Duodenal mucosa (tissue), 2 donors: ENCODE data around the gene ABHD14A.

Experiments used
- H3K27ac ChIP-seq: one replicate; pipeline ENCODE4 v1.7.0; 2013; ENCODE audit warnings: low read depth, low read length
- H3K27me3 ChIP-seq, 2 donors: one replicate each; pipeline ENCODE4 v1.7.0; 2013; ENCODE audit warnings: low read length in 2 of 2, control low read depth in 1 of 2; ENCODE audit not compliant: insufficient read depth in 2 of 2, control insufficient read depth in 1 of 2
- H3K36me3 ChIP-seq, 2 donors: one replicate each; pipeline ENCODE4 v1.7.0; 2013; ENCODE audit warnings: low read length in 2 of 2, control low read depth in 1 of 2; ENCODE audit not compliant: insufficient read depth in 2 of 2, control insufficient read depth in 1 of 2
- H3K4me1 ChIP-seq, 2 donors: one replicate each; pipeline ENCODE4 v1.7.0; 2013; ENCODE audit warnings: low read length in 2 of 2, control low read depth in 1 of 2; ENCODE audit not compliant: insufficient read depth in 2 of 2, control insufficient read depth in 1 of 2
- H3K4me3 ChIP-seq, 2 donors: one replicate each; pipeline ENCODE4 v1.7.0; 2013; ENCODE audit warnings: low read length in 2 of 2, low read depth in 1 of 2
- H3K9ac ChIP-seq, 2 donors: one replicate each; pipeline ENCODE4 v1.7.0; 2013; ENCODE audit warnings: low read length in 2 of 2, low read depth in 1 of 2
- H3K9me3 ChIP-seq, 2 donors: one replicate each; pipeline ENCODE4 v1.7.0; 2013; ENCODE audit warnings: low read length in 2 of 2, control low read depth in 1 of 2; ENCODE audit not compliant: control insufficient read depth in 1 of 2

The ABHD14A gene

GRCh38 chr3:52007291-52007690, 32.4 kb downstream of the ABHD14A start:
- Histone ChIP-seq H3K27ac (no peak overlapping the region), H3K27me3 (no peaks in the 10 kb centered on the region), H3K4me3 (no peak overlapping the region), H3K4me1 (peaks cover 9 to 16% of the 10 kb centered on the region in 2 donors), H3K9me3 (no peaks in the 10 kb centered on the region), H3K9ac (no peak overlapping the region), H3K36me3 (no peaks in the 10 kb centered on the region)

- no peaks in the 10 kb centered on the region for H3K27me3 ChIP-seq
- peaks cover 9 to 14% of the 10 kb centered on the region in 2 donors for H3K4me1 ChIP-seq
- no peaks in the 10 kb centered on the region for H3K9me3 ChIP-seq
- H3K27ac ChIP-seq: no peak overlapping the region
- no peak overlapping the region for H3K9ac ChIP-seq
- H3K36me3 ChIP-seq: no peaks in the 10 kb centered on the region
- no peak overlapping the region for H3K4me3 ChIP-seq
Measured at GRCh38 chr3:52010431-52010830, 35.6 kb downstream of the ABHD14A start.

- Histone ChIP-seq H3K27me3 (no peaks in the 10 kb centered on the region), H3K9ac (no peak overlapping the region), H3K4me1 (no peaks in the 10 kb centered on the region), H3K36me3 (no peaks in the 10 kb centered on the region), H3K27ac (no peak overlapping the region), H3K9me3 (no peaks in the 10 kb centered on the region), H3K4me3 (no peak overlapping the region)
Measured at GRCh38 chr3:52012699-52013098, 37.8 kb downstream of the ABHD14A start.

GRCh38 chr3:52013802-52014598, 39.1 kb downstream of the ABHD14A start:
- Histone ChIP-seq H3K4me3 (no peak overlapping the region), H3K36me3 (no peaks in the 10 kb centered on the region), H3K27me3 (no peaks in the 10 kb centered on the region), H3K27ac (no peak overlapping the region), H3K9me3 (no peaks in the 10 kb centered on the region), H3K4me1 (no peaks in the 10 kb centered on the region), H3K9ac (no peak overlapping the region)

GRCh38 chr3:52014613-52015012, 39.7 kb downstream of the ABHD14A start:
- no peak overlapping the region for H3K27ac ChIP-seq
- H3K4me3 ChIP-seq: no peak overlapping the region
- no peak overlapping the region for H3K9ac ChIP-seq
- no peaks in the 10 kb centered on the region for H3K4me1 ChIP-seq
- H3K27me3 ChIP-seq: no peaks in the 10 kb centered on the region
- no peaks in the 10 kb centered on the region for H3K36me3 ChIP-seq
- no peaks in the 10 kb centered on the region for H3K9me3 ChIP-seq

GRCh38 chr3:52015438-52016228, 40.8 kb downstream of the ABHD14A start:
- Histone ChIP-seq H3K27ac (no peak overlapping the region), H3K27me3 (no peaks in the 10 kb centered on the region), H3K36me3 (no peaks in the 10 kb centered on the region), H3K9ac (no peak overlapping the region), H3K4me3 (no peak overlapping the region), H3K4me1 (no peaks in the 10 kb centered on the region), H3K9me3 (no peaks in the 10 kb centered on the region)

- H3K27me3 ChIP-seq: no peaks in the 10 kb centered on the region
- no peak overlapping the region for H3K27ac ChIP-seq
- H3K4me1 ChIP-seq: no peaks in the 10 kb centered on the region
Measured at GRCh38 chr3:52017586-52017985, 42.7 kb downstream of the ABHD14A start.

GRCh38 chr3:52018319-52019000, 43.6 kb downstream of the ABHD14A start:
- Histone ChIP-seq H3K27ac (no peak overlapping the region), H3K9ac (no peak overlapping the region), H3K4me3 (no peak overlapping the region), H3K27me3 (peaks cover 0 to 2% of the 10 kb centered on the region in 2 donors), H3K4me1 (no peaks in the 10 kb centered on the region), H3K9me3 (no peaks in the 10 kb centered on the region), H3K36me3 (no peaks in the 10 kb centered on the region)

More at GRCh38 chr3:52017586-52017985, 42.7 kb downstream of the ABHD14A start:
- no peaks in the 10 kb centered on the region for H3K36me3 ChIP-seq
- no peaks in the 10 kb centered on the region for H3K9me3 ChIP-seq
- no peak overlapping the region for H3K9ac ChIP-seq
- H3K4me3 ChIP-seq: no peak overlapping the region

GRCh38 chr3:52019352-52020080, 44.7 kb downstream of the ABHD14A start:
- H3K27me3 ChIP-seq: peaks cover 0 to 2% of the 10 kb centered on the region in 2 donors
- no peaks in the 10 kb centered on the region for H3K4me1 ChIP-seq
- H3K36me3 ChIP-seq: no peaks in the 10 kb centered on the region
- no peak overlapping the region for H3K27ac ChIP-seq
- H3K4me3 ChIP-seq: no peak overlapping the region
- no peaks in the 10 kb centered on the region for H3K9me3 ChIP-seq
- no peak overlapping the region for H3K9ac ChIP-seq
